Activated CD4-positive, alpha-beta T cell treated with anti-CD3 and anti-CD28 coated beads for 24 hours (primary cell): Measurements from ENCODE around the gene ZBBX.
"Not testable (repeated sequence)": the region's sequence is repeated elsewhere in the genome, so short reads cannot be mapped to it uniquely, and the experiment has no call there.

ENCODE experiments used
- DNase-seq, 2 donors: peaks; one replicate each; pipeline ENCODE4 v3.0.0-alpha.2; 2020; ENCODE audit warnings: low read depth in 2 of 2

Gene ZBBX, protein sequence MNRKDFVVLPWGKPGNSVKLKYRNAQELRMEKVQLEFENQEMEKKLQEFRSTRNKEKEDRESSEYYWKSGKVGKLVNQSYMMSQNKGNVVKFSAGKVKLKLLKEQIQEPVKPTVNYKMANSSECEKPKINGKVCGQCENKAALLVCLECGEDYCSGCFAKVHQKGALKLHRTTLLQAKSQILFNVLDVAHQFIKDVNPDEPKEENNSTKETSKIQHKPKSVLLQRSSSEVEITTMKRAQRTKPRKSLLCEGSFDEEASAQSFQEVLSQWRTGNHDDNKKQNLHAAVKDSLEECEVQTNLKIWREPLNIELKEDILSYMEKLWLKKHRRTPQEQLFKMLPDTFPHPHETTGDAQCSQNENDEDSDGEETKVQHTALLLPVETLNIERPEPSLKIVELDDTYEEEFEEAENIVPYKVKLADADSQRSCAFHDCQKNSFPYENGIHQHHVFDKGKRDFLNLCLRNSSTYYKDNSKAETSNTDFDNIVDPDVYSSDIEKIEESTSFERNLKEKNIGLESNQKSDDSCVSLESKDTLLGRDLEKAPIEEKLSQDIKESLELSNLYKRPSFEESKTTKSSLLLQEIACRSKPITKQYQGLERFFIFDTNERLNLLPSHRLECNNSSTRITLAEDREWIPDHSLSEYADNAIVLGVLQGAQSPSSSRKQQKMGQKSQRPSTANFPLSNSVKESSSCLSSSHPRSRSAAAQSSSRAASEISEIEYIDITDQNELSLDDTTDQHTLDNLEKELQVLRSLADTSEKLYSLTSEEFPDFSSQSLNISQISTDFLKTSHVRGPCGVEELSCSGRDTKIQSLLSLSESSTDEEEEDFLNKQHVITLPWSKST

DNA sequence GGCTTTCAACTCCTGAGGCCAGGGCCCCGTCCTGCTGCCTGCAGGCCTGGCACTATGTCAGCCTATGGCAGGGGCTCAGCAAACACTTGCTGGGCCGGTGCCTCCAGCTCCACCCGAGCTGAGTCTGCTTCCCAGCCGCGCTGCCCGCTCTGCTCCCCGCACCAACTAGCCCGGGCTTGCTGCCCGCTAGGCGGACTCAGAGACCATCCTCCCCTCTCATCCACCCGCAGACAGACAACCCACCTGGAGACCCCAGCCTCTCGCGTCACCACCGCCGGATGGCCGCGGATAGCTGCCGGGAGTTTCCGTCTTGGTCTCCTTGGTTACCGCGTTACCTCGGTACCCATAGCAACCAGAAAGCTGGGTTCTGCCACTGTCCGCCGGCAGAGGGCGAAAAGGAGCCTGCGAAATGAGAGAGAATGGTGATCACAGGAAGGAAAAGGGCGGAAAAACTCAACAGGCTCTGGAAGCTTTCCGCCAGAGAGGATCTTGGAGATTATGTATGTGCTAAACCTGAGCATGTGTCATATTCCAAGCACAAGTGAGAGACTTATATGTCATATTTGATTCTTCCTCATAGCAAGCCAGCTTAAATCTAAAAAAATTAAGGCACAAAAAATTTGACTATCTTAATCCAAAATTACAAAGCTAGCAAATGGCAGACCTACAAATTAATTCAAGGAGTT lies at the start of gene ZBBX:
TSS of gene ZBBX (minus strand) at position 294 of the 686 bp plus-strand sequence. CDS start 7,396 bp downstream, outside the sequence.
- DNase-seq = peak; percentile 76 to 77

DNA sequence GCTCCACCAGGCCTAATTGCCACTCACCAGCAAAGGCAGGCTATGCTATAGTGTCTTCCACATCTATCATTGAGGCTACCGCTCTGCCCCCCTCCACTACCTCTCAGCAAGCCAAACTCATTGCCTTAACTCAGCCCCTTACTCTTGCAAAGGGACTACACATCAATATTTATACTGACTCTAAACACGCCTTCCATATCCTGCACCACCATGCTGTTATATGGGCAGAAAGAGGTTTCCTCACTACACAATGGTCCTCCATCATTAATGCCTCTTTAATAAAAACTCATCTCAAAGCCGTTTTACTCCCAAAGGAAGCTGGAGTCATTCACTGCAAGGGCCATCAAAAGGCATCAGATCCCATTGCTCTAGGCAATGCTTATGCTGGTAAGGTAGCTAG lies 46.9 kb upstream of the ZBBX start:
- not testable (repeated sequence) for DNase-seq

DNA sequence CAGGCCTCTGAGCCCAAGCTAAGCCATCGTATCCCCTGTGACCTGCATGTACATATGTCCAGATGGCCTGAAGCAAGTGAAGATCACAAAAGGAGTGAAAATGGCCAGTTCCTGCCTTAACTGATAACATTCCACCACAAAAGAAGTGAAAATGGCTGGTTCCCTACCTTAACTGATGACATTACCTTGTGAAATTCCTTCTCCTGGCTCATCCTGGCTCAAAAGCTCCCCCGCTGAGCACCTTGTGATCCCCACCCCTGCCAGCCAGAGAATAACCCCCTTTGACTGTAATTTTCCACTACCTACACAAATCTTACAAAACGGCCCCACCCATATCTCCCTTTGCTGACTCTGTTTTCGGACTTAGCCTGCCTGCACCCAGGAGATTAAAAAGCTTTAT lies 42.3 kb upstream of the ZBBX start:
- not testable (repeated sequence) for DNase-seq

DNA sequence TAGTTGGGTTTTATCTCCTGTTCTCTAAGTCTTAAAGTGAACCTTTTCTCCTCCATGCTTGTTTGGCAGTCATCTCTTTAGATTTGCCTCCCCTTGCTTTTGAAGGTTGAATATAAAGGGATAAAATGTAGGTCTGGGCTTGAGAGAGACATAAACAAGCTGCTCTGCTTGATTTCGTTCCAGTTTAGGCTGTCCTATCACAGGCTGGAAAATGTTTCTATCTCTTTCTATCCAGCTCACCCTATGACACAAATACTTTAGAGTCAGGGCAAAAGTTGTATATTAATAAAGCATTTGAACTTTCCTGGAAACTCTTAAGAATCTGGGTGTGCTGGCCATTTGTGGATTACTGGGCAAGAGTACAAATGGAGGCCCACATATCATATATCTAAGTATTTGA lies 29.5 kb upstream of the ZBBX start:
- no peak for DNase-seq

DNA sequence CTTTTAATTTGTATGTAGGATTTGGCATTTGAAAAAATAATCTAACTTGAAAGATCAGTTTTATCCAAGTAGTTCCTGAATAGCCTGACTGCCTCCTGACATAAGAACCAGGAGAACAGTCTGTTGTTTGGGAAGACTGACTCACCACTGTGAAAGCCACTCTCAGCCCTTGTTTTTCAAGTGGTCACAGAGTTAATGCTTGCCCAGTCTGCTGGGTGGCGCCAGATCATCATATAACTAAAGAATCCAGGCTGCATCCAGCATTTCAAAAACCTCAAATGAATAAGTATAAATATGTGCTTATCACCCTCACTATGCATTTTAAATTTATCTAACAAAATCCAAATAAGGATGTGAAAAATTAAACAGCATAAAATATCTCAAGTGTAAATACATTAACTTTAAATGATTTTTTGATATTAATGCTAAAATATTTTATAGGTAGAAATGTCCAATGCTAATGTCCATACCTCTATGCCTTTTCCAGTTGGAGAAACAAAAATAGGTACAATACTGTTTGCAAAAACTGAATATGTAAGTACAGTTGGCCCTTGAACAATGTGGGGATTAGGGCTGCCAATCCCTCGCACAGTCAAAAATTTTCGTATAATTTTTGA lies 26.9 kb upstream of the ZBBX start:
- DNase-seq = no peak

DNA sequence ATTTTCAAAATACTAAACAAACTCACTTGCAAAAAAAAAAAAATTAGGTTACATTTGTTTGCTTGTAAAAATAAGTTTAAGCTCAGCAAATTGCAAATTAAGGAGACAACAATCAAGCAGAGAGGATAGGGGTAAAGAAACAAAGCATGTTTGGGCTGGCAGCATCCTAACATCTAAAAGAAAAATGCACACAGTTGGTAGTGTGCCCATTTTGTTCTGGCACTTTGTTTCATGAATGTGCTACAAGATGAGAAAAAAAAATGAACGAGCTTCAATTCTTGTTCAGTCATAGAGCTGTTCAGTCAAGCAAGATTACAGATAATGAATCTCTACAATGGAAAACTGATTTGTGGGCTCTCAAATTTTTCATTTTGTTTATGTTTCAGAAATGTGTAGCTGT lies 17.7 kb upstream of the ZBBX start:
- DNase-seq = no peak

DNA sequence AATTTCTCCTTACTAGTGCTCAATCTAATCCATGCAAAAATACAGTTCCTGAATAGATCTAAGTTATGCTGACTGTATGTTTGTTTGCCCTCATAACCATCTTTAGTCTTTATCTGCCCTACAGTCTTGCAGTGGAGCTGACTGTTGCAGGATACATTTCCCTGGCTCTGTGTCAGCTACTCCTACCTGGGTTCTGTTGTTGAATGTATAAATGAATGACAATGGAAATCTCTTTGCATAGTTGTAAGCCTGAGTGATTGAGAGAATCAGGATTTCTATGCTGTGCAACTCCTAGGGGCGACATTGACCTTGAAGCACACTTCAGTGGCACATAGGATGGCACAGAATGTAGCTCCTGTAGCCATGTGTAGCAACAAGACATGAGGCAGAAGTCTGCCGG lies 16.0 kb upstream of the ZBBX start:
- no peak for DNase-seq

DNA sequence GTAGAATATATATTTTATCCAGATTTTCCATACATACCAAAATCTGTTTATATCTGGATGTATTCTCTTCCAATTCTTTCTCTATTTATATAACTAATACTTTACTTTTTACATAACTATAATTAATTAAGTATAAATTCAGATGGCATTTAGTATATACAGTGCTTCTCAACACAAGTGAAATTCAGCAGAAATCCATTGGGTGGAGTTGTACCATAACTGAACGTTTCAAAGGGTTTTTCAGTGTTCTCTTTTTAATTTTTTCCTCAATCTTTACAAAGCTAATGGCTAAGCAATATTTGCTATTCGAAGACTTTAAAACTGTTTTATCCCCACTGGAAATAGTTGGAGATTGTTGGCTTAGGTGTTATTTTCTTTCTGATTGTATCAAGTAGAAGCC lies 13.9 kb upstream of the ZBBX start:
- no peak for DNase-seq

DNA sequence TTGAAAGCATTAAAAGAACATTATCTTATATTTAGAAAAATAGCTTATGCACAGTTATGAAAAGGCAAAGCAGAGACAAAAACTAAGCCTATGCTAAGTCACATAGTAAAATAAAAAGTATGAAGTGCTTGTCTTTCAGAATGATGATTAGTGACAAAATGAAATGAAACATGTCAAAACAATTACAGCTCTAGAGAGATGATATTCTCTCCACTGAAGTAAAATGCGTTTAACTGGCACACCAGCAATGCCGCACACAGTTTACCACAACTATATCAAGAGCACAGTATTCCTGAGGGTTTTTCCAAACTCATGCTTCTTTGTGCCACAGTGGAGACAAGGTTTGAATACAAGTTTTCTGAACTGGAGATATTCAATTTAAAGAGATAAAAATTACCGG lies 2.1 kb upstream of the ZBBX start:
- DNase-seq = no peak

DNA sequence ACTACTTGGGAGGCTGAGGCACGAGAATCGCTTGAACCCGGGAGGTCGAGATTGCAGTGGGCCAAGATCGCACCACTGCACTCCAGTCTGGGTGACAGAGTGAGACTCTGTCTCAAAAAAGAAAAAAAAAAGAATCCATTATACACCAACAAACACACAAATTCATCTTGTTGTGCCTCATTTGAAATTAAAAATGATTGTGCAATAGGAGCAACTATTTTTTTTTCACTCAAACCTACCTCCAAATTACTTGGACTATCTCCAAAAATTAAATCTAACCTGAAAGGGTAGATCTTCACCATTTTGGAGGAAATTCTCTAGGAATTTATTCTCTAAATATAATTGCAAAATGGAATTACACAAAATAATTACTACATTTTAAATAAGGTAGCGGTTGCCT lies 4.6 kb downstream of the ZBBX start:
- no peak for DNase-seq

DNA sequence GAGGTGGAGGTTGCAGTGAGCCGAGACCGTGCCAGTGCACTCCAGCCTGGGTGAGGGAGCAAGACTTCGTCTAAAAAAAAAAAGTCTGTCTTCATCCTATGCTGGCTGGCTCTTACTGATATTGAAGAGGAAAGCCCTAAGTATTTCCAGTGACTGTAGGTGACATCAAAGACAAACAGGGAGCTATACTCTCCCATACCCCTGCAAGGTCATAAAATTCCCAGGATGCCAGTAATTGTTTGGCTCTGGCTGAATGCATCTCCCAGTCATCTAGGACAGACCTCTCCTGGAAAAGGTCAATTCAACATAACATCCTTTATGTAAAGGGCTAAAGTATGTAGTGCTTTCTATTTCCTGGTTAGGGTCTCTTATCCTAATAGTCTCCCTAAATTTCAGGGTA lies 8.0 kb downstream of the ZBBX start:
- DNase-seq = no peak

DNA sequence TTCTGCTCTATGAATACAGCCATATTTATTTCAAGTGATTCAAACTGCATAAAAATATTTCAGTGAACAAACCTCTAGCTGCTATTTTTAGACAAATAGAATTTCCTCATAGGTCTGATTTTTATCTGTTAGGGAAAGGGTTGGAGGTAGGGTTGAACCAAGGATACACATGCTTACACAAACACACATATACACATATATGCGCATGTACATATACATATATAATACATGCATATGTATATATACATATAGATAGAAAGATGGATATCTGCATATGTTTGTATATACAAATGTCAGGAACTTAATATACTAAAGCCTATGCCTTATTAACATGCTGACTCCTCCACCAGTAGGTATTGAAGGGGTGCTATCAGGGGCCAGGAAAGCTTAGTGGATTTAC lies 18.1 kb downstream of the ZBBX start:
- DNase-seq = no peak

DNA sequence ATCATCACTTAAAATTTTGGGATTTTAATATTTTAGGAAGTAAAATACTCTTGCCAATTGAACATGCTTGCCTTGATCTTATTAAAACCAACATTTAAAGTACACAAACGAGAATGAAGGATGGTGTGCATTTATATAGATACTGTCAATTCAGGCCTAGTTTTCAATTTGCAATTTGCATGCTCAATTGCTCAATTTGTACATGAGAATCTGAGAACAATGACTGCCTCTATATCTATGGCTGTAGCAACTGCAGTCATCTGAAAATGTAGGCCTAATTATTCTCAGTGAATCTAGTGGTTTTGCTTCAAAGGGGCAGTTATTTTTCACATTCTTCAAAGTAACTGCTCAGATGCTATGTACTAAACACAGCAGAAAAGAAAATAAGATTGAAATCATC lies 18.8 kb downstream of the ZBBX start:
- no peak for DNase-seq

DNA sequence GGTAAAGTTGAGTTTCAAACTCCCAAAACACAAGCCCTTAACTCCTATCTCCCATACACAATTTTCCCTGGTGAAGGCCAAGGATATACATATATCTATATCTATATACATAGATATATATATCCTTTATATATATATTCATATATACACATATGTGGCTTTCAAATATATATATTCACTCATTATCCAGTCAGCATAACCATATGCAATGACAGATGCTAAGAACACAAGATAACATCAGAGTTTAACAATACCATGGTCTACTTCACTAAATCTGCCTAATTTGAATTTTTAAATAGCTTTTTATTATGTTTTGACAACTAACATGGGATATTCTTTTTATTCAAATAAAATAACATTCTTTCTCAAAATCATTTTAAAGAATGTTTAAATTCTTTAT lies 24.7 kb downstream of the ZBBX start:
- no peak for DNase-seq

DNA sequence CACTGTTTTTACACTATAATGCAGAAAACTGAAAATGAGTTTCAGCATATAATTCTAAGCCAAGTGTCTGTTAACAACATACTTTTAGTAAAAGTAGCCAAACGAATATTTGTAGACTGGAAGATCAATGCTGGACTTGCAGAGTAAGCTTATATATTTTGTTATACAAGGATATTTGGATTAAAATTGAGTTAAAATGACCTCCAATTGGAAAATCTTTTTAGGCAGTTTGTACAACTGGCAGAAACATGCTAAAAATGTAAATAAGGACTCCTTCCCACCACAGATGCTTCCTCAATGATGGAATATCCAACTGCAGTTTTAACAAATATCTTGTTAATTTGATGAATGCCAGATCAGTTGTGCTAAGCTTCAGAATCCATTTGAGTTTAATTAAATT lies 25.3 kb downstream of the ZBBX start:
- DNase-seq = no peak

DNA sequence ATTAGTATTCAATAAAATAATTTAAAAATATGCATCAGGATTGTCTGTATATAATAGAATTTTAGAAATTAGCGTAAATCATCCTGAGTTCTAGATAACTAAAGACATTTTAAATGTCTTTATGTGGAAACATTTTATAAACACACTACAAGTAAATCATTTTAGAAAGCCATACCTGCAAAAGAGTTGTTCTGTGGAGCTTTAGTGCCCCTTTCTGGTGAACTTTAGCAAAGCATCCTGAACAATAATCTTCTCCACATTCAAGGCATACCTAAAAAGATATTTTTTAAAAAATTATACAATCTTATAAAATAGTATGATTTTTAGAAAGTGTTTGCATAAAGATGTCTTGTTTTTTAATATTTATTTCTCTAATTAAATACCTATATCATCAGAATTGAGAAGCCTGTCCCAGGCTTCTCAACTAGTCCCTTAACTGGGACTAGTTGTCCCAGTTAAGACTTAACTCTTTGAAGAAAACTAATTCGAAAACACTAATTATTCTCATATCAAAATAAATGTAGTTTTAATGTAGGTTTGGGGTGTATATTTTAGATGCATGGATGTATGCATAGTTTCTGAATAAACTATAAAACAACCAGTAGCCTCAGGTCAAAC lies 29.7 kb downstream of the ZBBX start:
- no peak for DNase-seq

DNA sequence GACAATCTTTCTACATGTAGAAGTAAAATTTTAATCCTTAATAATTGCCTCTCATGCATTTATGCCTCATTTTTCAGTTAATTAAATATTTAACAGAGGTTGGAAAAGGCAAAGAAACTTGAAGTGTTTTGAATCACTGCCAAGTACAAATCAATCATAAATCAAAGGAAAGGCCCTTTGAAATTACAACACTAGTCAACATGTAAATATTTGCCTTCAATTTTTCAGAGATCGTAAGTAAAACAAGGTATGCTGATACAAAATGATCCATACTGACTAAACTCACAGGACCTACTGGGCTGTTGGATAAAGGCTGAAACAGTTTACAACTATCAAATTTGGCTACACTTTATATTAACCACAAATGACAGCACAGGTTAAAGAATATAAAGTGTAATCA lies 33.9 kb downstream of the ZBBX start:
- DNase-seq = no peak

DNA sequence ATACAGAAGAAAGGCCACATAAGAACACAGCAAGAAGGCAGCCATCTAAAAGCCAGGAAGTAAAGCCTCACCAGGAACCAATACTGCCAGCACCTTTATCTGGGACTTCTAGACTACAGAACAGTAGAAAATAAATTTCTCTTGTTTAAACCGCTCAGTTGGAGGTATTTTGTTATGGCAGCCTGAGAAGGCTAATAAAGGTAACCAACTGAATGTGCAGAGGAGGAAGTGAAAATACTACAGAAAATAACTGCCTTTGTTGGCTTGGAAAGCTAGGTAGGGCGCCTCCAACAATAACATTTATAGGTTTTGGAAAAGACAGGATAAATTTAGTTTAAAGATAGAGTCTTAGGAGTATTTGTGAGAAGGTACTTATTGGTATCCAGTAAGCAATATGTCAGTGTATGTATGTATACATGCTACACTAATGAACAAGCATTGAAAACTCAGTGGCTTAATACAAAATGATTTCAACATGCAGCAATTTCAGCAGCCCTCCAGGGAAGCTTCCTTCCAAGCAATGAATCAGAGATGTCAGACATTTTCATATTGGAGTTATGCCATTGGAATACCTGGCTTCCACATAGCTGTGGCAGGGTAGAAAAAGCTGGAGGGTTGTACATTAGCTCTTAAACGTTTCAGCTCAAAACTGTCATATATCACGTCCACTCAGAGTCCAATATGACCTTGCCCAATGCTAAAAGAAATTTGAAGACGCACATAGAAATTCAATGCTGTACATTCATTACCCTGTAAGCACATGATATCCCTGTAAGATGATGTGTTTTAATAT lies 48.9 kb downstream of the ZBBX start:
- DNase-seq = no peak

DNA sequence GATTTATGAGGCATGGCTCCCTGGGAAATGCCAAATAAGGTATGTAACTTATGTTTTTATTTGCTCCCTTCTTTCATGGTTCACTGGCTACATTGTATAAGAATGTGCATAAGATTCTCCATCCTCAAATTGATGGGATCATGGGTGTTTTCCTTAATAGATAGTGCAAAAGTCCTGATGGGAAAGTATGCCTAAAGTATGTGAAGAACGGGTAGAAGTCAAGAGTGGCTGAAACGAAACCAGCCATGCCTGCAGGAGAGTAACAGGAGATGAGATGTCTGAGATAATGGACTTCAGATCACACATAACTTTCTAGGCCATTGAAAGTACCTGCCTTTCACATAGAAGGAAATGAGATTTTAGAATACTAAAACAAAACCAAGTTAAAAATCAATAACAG lies 56.5 kb downstream of the ZBBX start:
- no peak for DNase-seq

DNA sequence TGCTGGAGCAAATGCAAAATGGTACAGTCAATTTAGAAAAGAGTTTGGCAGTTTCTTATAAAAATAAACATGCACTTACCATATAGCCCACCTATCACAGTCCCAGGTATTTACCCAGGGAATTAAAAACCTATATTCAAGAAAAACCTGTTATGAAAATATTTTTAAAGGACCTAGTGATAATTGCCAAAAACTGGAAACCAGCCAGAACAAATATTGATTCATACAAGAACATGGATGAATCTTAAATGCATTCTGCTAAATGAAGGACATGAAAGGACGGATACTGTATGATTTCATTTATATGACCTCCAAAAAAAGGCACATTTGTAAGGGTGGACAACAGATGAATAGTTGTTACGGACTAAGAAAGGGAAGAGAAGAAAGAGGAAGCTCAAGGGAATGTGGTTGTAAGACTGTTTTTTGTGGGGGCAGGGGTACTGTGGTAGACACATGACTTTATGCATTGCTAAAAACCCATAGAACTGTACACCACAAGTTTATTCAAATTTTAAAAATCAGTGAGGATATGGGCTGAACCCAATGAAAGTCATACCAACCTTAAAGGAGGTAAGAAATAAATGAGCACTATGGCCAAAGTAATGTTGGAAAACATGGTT lies 61.0 kb downstream of the ZBBX start:
- no peak for DNase-seq
